LNCaP clone FGC (cell line): ENCODE data around the gene HOXB3.
A peak's percentile ranks its signal among the peaks of the same experiment; 100 is the strongest.

Experiments used
- DNase-seq: peaks from one replicate; pipeline ENCODE4 v3.0.0-alpha.2; 2011; ENCODE audit warnings: low read depth
- H3K4me3 ChIP-seq: 2 replicates; pipeline ENCODE4 v1.5.1; 2011; ENCODE audit warnings: mild to moderate bottlenecking, low read depth, low read length, control low read depth
- CTCF ChIP-seq: IDR thresholded peaks from 2 replicates; pipeline ENCODE4 v1.5.1; 2012; ENCODE audit warnings: mild to moderate bottlenecking; ENCODE audit not compliant: control insufficient read depth, insufficient read depth; ENCODE audit errors: extremely low read depth

Gene HOXB3

DNA sequence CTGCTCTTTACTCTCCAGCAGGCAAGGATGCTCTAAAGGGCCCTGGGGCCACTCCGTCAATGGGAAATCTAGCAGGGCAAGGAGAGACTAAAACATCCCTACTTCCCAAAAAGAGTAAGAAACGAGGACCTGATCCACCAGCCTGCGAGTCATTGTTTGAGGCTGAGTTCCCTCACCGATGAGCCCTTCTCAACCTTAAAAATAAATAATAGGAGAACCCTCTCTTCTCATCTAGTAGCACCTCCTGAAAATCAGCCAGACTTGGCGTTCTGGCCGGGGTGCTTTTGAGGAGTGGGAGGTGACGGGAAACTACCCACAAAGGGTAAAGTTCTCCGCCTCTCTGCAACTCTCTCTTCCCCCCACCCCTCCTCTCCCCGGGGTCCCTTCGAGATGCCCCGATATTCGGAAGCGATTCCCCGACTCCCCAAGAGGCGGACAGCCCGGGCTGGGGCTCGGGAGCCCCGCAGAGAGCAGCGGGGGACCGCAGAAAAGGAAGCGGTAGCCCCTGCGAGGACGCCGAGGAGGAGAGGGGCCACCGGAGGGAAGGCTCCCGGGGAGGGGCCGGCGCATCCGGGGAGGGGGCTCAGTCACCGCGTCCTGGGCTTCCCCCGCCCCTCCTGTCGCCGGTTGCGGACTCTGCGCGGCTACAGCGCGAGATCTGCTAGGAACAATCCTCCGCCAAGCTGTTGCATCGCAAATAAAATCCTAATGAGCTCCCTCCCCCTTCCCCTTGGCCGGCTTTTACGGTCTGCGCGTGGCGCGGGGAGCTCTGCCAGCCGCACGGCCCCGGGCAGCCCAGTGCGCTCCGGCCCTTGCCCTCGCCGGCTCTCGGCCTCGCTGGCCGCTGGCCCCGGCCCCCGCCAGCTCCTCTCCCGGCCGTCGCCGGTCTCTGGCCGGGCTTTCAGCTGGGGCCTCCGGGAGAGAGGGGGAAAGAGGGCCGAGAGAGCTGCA lies 34.8 kb upstream of the HOXB3 start:
- peak; percentile 31 for DNase-seq
- 0 out of 2 replicates have a peak, but pooled peaks have one; percentile 2 for TF ChIP-seq CTCF
- peak overlapping the region; percentile 46 for H3K4me3 ChIP-seq

DNA sequence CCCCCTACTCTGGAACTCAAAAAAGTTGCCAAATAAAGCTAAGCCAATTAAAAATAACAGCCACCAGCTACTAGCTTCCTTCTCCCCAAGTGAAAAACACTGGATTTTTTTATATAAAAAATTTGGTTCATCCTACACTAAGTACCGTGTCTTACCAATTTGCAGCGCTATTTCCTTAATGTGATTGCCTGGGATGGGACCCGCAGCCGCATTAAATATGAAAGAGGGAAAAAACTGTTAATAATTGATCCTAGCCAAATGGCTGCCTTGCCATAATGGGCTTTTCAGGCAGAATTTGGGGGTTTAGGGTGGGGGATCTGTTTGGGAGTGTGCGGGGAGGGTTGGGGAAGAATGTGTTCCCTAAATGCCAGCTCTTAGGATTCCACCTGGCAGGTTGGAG lies 34.1 kb upstream of the HOXB3 start:
- H3K4me3 ChIP-seq = no peak overlapping the region
- TF ChIP-seq CTCF = no peak
- DNase-seq = no peak

- H3K4me3 ChIP-seq = no peak overlapping the region
- no peak for DNase-seq
- no peak for TF ChIP-seq CTCF
Observed at GRCh38 chr17:48623583-48623982, 33.5 kb upstream of the HOXB3 start.

DNA sequence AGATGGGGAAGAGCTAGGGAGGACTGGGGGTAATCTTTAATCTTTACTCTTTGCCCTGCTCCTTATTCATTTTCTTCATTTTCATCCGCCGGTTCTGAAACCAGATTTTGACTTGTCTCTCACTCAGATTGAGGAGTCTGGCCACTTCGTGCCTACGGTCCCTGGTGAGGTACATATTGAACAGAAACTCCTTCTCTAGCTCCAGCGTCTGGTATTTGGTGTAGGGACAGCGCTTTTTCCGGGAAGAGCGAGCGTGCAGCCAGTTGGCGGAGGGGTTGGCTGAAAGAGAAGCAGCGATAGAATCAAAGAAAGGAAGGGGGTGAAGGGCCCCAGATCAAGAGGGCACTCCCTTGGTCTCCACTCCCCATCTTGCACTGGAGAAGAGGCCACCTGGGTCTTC lies 32.8 kb upstream of the HOXB3 start:
- H3K4me3 ChIP-seq = no peak overlapping the region
- no peak for TF ChIP-seq CTCF
- no peak for DNase-seq

DNA sequence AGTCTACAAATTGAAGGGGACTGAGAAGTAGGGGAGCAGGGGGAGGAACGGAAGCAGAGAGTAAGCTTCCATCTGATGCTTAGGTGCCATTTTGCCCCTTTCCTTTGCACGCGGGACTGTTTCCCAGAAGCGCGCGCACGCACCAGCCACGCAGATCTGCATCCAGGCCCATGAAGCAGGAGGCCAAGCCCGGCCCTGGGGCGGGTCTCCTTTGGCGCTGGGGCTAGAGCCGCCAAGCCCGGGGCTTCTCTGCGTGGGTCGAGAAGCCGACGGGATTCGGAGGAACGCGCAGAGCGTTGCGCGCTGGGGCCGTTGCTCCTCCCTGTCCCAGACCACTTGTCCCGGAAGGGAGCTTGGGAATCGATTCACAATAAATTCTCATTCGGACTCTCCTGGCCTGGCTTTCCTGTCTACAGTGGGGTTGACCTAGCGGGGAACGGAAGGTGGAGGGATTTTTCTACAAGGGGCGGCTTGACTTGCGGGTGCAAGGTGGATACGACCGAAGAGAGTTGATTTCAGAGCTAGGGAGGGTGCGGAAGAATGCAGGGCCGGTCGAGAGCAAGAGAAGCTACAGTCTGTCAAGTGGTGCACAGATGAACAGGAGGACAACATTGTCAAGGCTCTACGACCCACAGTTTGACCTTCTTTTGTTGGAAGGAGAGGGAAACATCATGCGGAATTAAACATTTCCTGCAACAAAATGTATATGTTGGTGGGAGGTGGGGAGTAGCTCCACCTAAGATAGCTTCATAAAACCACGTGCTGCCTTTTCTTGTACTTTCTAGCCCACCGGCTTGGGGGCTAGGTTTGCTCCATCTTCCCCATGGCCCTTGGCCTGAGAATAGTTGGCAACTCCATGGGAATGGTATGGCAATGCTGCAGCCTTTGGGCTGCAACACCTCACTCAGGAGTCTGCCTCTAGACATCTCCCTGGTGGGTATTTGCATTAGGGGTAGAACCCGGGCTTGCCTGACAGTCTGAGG lies 31.7 kb upstream of the HOXB3 start:
- DNase-seq = no peak
- no peak overlapping the region for H3K4me3 ChIP-seq
- no peak for TF ChIP-seq CTCF

GRCh38 chr17:48620461-48621139 lies 30.6 kb upstream of the HOXB3 start:
- no peak for DNase-seq
- TF ChIP-seq CTCF = no peak
- no peak overlapping the region for H3K4me3 ChIP-seq
